ENCODE results near the gene BORCS6. TPM values are rescaled to one million over a fixed set of nuclear protein-coding genes. Genes with fewer than 3 reads are reported as not detected.

Gene BORCS6
- total RNA-seq, 2 experiments from 2014 or later = 4.0 to 4.3 TPM

DNA sequence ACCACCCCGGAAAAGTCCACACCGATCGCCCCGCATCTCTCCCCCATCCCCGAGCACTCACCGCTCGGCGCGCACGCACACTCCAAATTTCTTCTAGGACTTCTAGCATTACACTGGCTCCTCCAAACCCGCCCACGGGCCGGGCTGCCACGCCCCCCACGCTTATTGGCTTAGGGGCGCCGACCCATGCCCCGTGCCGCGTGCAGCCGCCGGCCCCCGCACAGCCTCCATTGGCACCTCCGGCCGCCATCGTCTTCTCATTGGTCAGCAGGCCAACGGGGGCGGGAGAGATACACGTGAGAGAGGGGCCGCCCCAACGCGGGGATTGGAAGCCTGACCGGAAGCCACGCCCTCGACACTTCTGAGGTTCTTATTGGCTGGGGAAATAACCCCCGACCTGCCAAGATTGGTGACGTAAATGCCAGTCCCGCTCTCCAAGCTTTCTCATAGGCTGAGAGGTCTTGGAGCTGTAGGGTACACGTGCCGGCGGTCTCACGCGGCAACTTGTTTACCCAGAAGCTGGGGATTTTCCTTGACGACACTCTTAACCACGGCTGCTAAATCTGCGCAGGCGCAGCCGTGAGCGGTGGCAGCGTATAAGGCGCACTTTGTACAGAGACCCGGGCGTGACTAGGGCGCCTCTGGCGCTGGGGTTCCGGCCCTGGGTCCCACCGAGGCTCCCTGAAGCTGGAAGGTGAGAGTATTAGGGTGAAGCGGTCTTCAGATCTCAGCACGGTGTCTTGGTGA is 33.6 kb downstream of the BORCS6 start:
- H3K9me3 Mint-ChIP-seq = no peaks in the 10 kb centered on the region
- no peaks in the 10 kb centered on the region for H3K27me3 Mint-ChIP-seq (ENCODE audit: low read depth)
- H3K4me3 Mint-ChIP-seq = no peak overlapping the region
- CTCF ChIA-PET = interaction anchor here (0.6 to 5.4 kb wide), 8 partner anchors 10 to 83 kb away, joined by 3 to 48 read pairs (median 3); no protein-coding TSS in a partner anchor
- H3K36me3 Mint-ChIP-seq (ENCODE audit: low read depth) = peaks cover 8% of the 10 kb centered on the region
- peaks cover 62% of the 10 kb centered on the region for H3K4me1 Mint-ChIP-seq (ENCODE audit: low read depth)
- intact Hi-C loops (cut with micrococcal nuclease) = loop anchor here (1.0 to 10.0 kb wide), 11 partner anchors 8 to 672 kb away; partner anchors contain the start of genes CNTROB, FXR2, HES7 and POLR2A
- peak; percentile 100 for DNase-seq
- no peak overlapping the region for H3K27ac Mint-ChIP-seq

DNA sequence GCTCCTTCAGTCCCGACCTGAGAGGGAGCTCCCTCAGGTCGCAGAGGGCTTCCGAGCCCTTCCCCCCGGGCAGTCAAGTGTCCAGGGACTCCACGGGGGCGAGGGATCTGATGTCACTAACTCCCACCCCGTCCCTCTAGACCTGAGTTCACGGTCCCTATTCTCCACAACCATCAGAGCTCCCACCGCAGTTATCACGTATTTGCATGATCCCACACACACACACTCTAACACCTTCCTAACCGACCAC is 34.1 kb downstream of the BORCS6 start:
- H3K4me1 Mint-ChIP-seq (ENCODE audit: low read depth) = peaks cover 57% of the 10 kb centered on the region
- H3K9me3 Mint-ChIP-seq = no peaks in the 10 kb centered on the region
- no peaks in the 10 kb centered on the region for H3K27me3 Mint-ChIP-seq (ENCODE audit: low read depth)
- peaks cover 4% of the 10 kb centered on the region for H3K36me3 Mint-ChIP-seq (ENCODE audit: low read depth)
- CTCF ChIA-PET = interaction anchor here (0.6 to 5.4 kb wide), 4 partner anchors 9 to 36 kb away, joined by 3 to 48 read pairs (median 4); no protein-coding TSS in a partner anchor
- DNase-seq = no peak
- H3K27ac Mint-ChIP-seq = no peak overlapping the region
- H3K4me3 Mint-ChIP-seq = no peak overlapping the region
- intact Hi-C loops (cut with micrococcal nuclease) = loop anchor here (1.0 to 10.0 kb wide), 11 partner anchors 8 to 671 kb away; partner anchors contain the start of genes CNTROB, FXR2, HES7 and POLR2A

DNA sequence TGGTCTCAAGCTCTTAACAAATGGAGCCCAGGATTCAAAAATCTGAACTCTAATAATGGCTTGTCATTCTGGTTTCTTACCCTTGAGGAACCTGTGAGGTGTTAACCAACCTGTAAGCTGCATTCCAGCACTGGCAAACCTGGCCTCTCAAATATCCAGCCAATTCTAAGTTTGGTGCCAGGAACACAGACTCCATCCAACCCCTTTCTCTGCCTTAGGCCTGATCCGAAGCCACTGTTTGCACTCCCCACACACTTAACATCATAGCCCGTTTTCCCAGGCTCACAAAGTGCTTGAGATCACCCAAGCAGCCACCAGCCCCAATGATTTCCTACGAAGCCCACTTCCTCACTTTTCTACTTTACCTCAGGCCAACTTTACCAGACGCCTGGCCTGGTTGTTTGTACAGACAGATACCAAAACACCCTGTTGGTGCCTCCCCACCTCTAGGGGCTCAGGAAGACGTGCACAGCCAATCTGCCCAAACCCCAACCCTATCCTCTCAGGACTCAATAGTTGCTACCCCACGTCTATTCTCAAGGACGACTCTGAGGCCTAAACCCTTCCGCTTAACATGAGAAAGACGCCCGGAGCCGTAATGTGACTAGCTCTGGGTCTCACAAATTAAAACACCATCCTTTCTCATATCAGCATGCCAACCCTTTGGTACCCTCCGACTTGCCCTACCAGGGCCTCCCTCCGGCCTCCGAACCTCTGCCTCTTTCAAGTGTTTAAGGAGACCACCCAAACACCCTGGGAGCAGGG is 34.6 kb downstream of the BORCS6 start:
- Mint-ChIP-seq H3K27me3 (ENCODE audit: low read depth) (no peaks in the 10 kb centered on the region), H3K4me1 (ENCODE audit: low read depth) (peaks cover 55% of the 10 kb centered on the region), H3K27ac (no peak overlapping the region), H3K9me3 (no peaks in the 10 kb centered on the region), H3K36me3 (ENCODE audit: low read depth) (peaks cover 2% of the 10 kb centered on the region), H3K4me3 (no peak overlapping the region)
- CTCF ChIA-PET = interaction anchor here (0.6 to 5.4 kb wide), 4 partner anchors 9 to 35 kb away, joined by 3 to 48 read pairs (median 4); no protein-coding TSS in a partner anchor
- intact Hi-C loops (cut with micrococcal nuclease) = loop anchor here (5.0 to 10.0 kb wide), 3 partner anchors 73 to 671 kb away; partner anchors contain the start of genes FXR2, POLR2A and SLC35G6
- no peak for DNase-seq

DNA sequence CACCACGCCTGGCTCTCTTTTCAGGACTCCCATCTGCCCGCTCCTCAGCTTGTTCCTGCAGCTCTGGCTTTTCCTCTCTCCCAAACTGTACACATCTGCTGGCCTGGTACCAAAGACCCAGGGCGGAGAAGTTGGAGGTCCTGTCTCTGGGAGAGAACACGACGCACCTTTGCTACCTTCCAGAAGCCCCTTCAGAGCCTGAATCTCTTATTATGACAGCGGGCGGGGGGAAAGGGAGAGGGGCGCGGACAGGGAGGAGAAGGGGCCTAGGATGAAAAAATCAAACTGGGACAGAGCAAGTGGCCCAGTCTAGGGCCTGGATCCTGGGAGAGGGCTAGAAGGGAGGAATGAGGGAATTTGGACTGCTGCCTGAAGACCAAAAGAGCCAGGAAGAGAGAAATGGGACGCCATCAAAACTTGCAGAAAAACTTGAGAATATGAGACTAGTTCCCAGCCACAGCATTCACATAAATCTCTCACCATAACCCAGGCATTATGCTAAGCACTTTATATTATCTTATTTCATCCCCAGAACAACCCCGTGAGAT is 35.3 kb downstream of the BORCS6 start:
- Mint-ChIP-seq H3K4me1 (ENCODE audit: low read depth) (peaks cover 51% of the 10 kb centered on the region), H3K9me3 (no peaks in the 10 kb centered on the region), H3K4me3 (no peak overlapping the region), H3K27ac (no peak overlapping the region), H3K36me3 (ENCODE audit: low read depth) (no peaks in the 10 kb centered on the region), H3K27me3 (ENCODE audit: low read depth) (no peaks in the 10 kb centered on the region)
- CTCF ChIA-PET = interaction anchor here (0.6 to 1.6 kb wide), 3 partner anchors 15 to 36 kb away, joined by 3 to 6 read pairs (median 4); no protein-coding TSS in a partner anchor
- no peak for DNase-seq
- intact Hi-C loops (cut with micrococcal nuclease) = loop anchor here (5.0 to 10.0 kb wide), 3 partner anchors 72 to 670 kb away; partner anchors contain the start of genes FXR2, POLR2A and SLC35G6

DNA sequence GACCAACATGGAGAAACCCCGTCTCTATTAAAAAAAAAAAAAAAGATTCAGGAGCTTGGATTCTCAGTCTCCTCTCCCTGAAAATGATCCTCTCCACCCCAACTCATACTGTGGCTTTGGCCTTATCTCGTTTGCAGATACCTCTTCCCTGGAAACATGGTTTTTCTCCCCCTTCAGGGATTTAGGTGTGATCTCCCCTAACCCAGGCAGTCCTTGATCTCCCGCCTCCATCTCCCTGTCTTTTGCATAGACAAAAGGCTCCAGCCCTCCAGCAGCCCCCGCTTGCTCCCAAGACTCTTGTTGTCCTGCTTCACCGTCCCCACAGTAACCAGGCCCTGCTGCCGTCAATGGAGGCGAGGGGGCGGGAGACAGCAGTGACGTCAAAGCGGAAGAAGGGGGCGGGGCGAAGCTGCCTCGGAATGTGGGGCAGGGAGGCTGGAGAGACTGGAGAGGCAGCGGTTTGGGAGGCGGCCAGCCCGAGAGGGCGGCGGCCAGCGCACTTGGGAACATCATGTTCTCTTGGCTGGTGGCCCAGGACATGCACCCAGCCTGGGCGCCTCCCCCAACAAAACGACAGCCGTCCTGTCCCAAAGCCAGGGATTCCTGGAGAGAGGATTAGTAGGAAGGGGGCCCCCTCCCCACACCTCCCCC is 35.9 kb downstream of the BORCS6 start:
- H3K4me3 Mint-ChIP-seq = no peak overlapping the region
- H3K27me3 Mint-ChIP-seq (ENCODE audit: low read depth) = no peaks in the 10 kb centered on the region
- CTCF ChIA-PET = interaction anchor here (0.6 to 1.6 kb wide), 3 partner anchors 15 to 35 kb away, joined by 3 to 6 read pairs (median 4); no protein-coding TSS in a partner anchor
- H3K4me1 Mint-ChIP-seq (ENCODE audit: low read depth) = peaks cover 49% of the 10 kb centered on the region
- intact Hi-C loops (cut with micrococcal nuclease) = loop anchor here (2.0 to 10.0 kb wide), 3 partner anchors 311 to 669 kb away; partner anchors contain the start of genes FXR2, POLR2A and SLC35G6
- H3K9me3 Mint-ChIP-seq = no peaks in the 10 kb centered on the region
- peak; percentile 97 for DNase-seq
- peaks cover 3% of the 10 kb centered on the region for H3K36me3 Mint-ChIP-seq (ENCODE audit: low read depth)
- H3K27ac Mint-ChIP-seq = no peak overlapping the region

DNA sequence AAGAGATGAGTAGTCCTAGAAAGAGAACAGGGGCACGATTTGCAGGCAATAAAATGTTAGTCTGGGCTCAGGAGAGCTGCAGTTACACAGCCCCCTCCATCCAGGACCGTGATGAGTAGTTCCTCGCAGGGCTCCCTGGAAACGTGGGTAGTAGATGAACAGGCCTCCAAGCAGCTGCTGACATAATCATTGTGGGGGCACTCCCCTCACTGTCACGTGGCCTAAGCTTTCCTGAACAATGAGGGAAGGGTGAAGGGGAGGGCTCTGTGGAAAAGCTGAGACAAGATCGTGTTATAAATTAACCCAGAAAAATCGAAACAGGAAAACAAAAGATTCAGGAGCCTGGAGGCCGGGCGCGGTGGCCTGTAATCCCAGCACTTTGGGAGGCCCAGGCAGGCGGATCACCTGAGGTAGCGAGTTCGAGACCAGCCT is 36.4 kb downstream of the BORCS6 start:
- no peak overlapping the region for H3K27ac Mint-ChIP-seq
- intact Hi-C loops (cut with micrococcal nuclease) = loop anchor here (2.0 to 10.0 kb wide), 3 partner anchors 311 to 669 kb away; partner anchors contain the start of genes FXR2, POLR2A and SLC35G6
- H3K4me1 Mint-ChIP-seq (ENCODE audit: low read depth) = peaks cover 45% of the 10 kb centered on the region
- no peaks in the 10 kb centered on the region for H3K27me3 Mint-ChIP-seq (ENCODE audit: low read depth)
- CTCF ChIA-PET = interaction anchor here (1.4 to 1.6 kb wide), 2 partner anchors 14 to 29 kb away, joined by 4 to 6 read pairs; no protein-coding TSS in a partner anchor
- H3K4me3 Mint-ChIP-seq = no peak overlapping the region
- peaks cover 3% of the 10 kb centered on the region for H3K36me3 Mint-ChIP-seq (ENCODE audit: low read depth)
- no peaks in the 10 kb centered on the region for H3K9me3 Mint-ChIP-seq
- peak; percentile 88 for DNase-seq

DNA sequence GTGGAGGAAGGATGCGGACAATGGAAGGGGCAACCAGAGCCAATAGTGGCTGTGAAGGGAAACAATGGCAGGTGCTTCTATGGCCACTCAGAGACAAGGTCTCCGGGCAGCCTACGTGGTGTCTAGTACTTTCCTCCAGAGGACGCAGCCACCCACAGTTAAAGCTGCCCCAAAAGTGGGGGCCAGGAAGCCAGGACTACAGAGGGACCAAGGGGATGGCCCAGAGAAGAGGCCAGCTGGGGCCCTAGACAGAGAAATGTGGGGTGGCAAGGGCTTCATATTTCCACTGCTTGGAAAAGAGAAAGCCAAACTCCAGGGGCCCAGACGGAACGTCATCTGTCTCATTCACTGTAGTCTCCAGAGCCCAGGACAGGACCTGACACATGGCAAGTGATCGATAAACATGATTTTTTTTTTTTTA is 36.9 kb downstream of the BORCS6 start:
- CTCF ChIA-PET = interaction anchor here (1.6 kb wide), 1 partner anchor 28 kb away, joined by 6 read pairs; no protein-coding TSS in a partner anchor
- peaks cover 43% of the 10 kb centered on the region for H3K4me1 Mint-ChIP-seq (ENCODE audit: low read depth)
- peak overlapping the region; percentile 84 for H3K4me3 Mint-ChIP-seq
- H3K36me3 Mint-ChIP-seq (ENCODE audit: low read depth) = peaks cover 3% of the 10 kb centered on the region
- no peaks in the 10 kb centered on the region for H3K9me3 Mint-ChIP-seq
- no peak overlapping the region for H3K27ac Mint-ChIP-seq
- H3K27me3 Mint-ChIP-seq (ENCODE audit: low read depth) = no peaks in the 10 kb centered on the region
- intact Hi-C loops (cut with micrococcal nuclease) = loop anchor here (2.0 to 10.0 kb wide), 3 partner anchors 310 to 668 kb away; partner anchors contain the start of genes FXR2, POLR2A and SLC35G6
- no peak for DNase-seq

DNA sequence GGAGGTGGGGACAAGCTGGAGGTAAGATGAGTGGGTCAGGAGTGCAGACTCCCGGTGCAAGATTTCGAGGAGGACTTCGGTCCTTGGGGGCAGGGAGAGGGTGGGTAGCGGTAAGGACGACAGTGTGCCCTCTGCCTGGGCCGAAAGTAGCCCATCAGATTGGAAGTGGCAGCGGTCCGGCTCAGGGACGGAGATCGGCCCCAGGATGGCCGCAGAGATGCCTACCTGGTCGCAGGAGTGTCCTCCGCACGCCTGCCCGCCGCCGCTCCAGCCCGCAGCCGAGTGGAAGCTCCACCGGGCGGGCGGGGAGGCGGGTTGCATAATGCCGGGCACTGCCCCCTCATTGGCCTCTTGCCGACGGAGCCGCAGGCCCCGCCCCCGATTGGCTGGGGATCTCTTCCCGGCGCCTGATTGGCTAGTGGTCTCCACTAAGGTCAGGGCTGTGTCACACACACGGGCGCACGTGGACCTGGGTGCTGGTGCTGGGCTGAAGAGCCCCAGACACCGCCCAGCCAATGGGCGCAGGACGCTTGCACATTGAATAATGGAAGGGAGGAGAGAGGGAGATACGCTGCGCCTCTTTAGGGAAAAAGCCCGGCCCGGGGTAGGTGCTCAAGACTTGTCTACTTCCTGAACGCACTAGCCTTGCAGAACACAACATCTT is 37.7 kb downstream of the BORCS6 start, which contains the start of gene PER1:
Gene PER1, minus strand, starts transcription at position 293 of the 664 bp plus-strand sequence. CDS start 1,698 bp downstream, outside the sequence.
- H3K36me3 Mint-ChIP-seq (ENCODE audit: low read depth) = peaks cover 7% of the 10 kb centered on the region
- H3K9me3 Mint-ChIP-seq = no peaks in the 10 kb centered on the region
- CTCF ChIA-PET = interaction anchor here (1.8 kb wide), 1 partner anchor 94 kb away, joined by 7 read pairs; no protein-coding TSS in a partner anchor
- H3K27me3 Mint-ChIP-seq (ENCODE audit: low read depth) = no peaks in the 10 kb centered on the region
- peak; percentile 95 for DNase-seq
- peaks cover 43% of the 10 kb centered on the region for H3K4me1 Mint-ChIP-seq (ENCODE audit: low read depth)
- intact Hi-C loops (cut with micrococcal nuclease) = loop anchor here (1.0 to 10.0 kb wide), 4 partner anchors 136 to 667 kb away; partner anchors contain the start of genes FXR2, POLR2A, RANGRF and SLC35G6
- H3K27ac Mint-ChIP-seq = peak within 1 kb of the TSS; percentile 84
- peak within 1 kb of the TSS; percentile 84 for H3K4me3 Mint-ChIP-seq

DNA sequence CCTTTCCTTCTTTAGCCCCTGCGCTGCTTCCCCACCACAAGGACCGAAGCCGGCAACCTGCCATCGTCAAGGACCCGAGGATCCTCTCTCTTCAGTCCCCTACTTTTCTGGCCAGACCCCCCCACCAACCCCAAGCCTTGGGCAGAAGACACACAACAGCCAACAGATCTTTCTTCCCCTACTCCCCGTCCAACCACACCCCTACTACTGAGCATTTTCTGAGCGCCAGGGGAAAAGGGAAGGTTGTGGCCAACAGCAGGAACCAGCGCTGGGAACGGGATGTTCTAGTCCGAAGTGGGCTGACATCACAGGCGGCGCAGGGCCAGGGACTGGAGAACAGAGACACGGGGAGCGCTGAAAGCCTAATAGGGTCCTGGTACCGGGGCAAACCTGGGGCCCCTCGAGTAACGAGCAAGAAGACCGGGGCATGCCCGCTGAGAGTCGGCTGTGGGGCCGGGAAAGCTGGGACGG is 38.3 kb downstream of the BORCS6 start:
- CTCF ChIA-PET = interaction anchor here (1.8 kb wide), 1 partner anchor 94 kb away, joined by 7 read pairs; no protein-coding TSS in a partner anchor
- H3K9me3 Mint-ChIP-seq = no peaks in the 10 kb centered on the region
- H3K4me1 Mint-ChIP-seq (ENCODE audit: low read depth) = peaks cover 43% of the 10 kb centered on the region
- peak; percentile 50 for DNase-seq
- H3K4me3 Mint-ChIP-seq = peak overlapping the region; percentile 84
- intact Hi-C loops (cut with micrococcal nuclease) = loop anchor here (1.0 to 10.0 kb wide), 5 partner anchors 12 to 667 kb away; partner anchors contain the start of genes FXR2, POLR2A, RANGRF and SLC35G6
- H3K36me3 Mint-ChIP-seq (ENCODE audit: low read depth) = peaks cover 10% of the 10 kb centered on the region
- peak overlapping the region; percentile 84 for H3K27ac Mint-ChIP-seq
- no peaks in the 10 kb centered on the region for H3K27me3 Mint-ChIP-seq (ENCODE audit: low read depth)

DNA sequence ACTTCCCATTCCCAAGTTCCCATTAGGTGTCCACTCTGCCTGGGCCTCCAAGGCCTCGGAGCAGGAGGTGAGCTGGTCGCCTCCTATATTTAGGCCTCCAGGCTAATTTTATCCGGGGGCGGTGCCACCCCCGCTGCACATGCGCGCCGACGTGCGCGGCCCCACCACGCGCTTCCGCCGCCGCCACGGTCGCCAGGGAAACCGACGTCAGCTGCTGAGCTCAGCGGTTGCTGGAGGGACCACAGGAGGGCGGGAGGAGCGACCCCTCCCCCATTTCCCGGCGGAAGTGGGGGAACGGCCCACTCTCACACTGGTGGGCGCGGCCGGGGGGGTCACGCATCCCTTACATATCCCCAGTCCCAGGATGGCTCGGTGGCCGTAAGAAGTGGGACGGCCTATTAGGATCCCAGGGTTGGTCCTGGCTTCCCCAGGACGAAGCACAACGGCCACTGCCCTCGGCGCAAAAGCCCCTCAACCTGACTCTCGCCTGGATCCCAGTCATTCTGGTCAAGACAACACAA is 38.8 kb downstream of the BORCS6 start:
- DNase-seq = peak; percentile 86
- H3K4me1 Mint-ChIP-seq (ENCODE audit: low read depth) = peaks cover 43% of the 10 kb centered on the region
- H3K36me3 Mint-ChIP-seq (ENCODE audit: low read depth) = peaks cover 14% of the 10 kb centered on the region
- CTCF ChIA-PET = interaction anchor here (1.8 kb wide), 1 partner anchor 93 kb away, joined by 7 read pairs; no protein-coding TSS in a partner anchor
- H3K4me3 Mint-ChIP-seq = peak overlapping the region; percentile 84
- H3K27ac Mint-ChIP-seq = peak overlapping the region; percentile 84
- intact Hi-C loops (cut with micrococcal nuclease) = loop anchor here (1.0 to 10.0 kb wide), 3 partner anchors 12 to 666 kb away; partner anchors contain the start of genes FXR2, POLR2A and SLC35G6
- H3K27me3 Mint-ChIP-seq (ENCODE audit: low read depth) = no peaks in the 10 kb centered on the region
- no peaks in the 10 kb centered on the region for H3K9me3 Mint-ChIP-seq

Data from activated naive CD4-positive, alpha-beta T cell treated with anti-CD3 and anti-CD28 coated beads for 36 hours (primary cell).